T1000 (cell line): ENCODE data around the gene MOB3A.
A peak's percentile ranks its signal among the peaks of the same experiment; 100 is the strongest.
"Not testable (repeated sequence)": the region's sequence is repeated elsewhere in the genome, so short reads cannot be mapped to it uniquely, and the experiment has no call there.

Experiments used
- DNase-seq: peaks from one replicate; lab custom pipeline; 2025; ENCODE audit warnings: mixed read lengths; lab: John Stamatoyannopoulos, UW

The MOB3A gene

DNA sequence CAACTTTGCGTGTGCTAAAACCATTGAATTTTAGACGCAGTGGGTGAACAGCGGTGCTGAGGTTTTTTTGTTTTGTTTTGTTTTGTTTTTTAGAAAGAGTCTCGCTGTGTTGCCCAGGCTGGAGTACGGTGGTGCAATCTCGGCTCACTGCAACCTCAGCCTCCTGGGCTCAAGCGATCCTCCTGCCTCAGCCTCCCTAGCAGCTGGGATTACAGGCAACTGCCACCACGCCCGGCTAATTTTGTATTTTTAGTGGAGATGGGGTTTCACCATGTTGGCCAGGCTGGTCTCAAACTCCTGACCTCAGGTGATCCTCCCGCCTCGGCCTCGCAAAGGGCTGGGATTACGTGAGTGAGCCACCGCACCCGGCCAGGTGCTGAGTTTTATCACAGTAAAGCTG, 61.9 kb downstream of the MOB3A start:
- DNase-seq = not testable (repeated sequence)

DNA sequence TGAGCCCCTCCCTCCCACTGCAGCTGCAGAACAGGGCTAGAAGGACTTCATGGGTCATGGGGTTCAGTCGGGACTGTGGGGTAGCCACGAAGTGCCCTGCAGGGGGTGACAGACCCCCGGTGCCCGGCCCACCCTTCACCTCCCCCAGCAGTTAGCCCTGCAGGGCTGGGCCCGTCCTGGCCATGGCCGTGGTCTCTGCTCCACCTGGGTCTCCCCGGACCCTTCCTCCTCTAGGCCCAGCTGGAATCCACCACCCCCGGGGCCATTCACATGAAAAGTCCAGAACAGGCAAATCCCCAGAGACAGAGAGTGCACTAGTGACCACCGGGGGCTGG, 62.3 kb downstream of the MOB3A start:
- no peak for DNase-seq

DNA sequence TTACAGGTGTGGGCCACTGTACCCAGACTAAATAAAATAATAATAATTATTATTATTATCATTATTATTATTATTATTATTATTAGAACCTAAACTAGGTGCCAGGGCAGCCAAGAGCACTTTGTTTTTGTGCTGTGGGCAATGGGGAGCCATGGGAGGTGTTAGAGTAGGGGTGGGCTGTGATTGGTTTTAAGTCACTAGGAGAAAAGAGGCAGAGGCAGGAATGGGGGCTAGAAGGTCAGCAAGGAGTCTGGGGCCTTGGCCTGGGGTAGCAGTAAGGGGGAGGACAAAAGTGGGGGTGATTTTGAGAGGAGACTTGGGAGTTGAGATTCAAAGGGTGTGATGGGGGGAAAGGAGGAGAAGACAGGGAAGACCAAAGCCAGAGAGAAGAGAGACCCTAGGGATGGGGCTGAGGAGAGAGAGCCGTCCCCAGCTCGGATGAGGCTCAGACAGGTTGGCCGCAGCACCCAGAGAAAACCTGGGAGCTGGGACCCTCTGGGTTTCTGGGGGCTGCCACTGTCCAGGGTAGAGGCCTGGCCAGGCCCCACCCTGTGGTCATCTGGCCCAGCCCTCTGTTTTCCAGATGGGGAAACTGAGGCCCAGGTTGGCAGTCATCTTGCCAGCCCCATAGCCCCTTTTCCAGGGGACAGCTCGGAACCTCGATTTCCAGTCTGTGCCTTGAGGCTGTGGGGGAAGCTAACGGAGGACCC, 62.9 kb downstream of the MOB3A start:
- no peak for DNase-seq

DNA sequence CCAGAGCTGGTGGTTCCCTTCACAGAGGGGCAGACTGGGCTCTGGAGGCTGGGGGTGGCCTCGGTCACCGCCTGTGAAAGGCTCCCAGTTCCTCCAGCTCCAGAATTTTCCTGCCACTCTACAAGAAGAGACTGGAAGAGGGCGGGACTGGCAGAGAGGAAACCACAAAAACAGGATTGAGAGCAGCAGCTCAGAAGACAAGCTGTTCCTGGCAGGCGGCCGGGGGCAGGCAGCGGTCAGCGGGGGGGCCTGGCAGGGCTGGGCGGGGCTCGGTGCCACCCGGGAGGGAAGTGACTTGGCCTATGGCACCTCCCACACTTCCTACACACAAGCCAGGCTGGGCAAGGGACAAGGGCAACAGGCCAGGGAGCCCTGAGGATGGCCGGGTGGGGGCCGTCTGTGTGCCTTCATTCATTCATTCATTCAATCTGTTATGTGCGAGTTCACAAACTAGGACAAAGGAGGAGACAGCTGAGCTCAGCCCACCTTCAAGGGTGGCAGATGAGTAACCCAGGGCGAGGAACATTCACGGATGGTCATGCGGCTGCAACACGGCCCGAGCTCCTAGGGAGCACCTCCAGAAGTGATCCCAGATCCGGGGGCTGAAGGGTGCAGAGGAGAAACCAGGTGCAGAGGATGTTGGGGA, 63.7 kb downstream of the MOB3A start:
- peak; percentile 91 for DNase-seq

DNA sequence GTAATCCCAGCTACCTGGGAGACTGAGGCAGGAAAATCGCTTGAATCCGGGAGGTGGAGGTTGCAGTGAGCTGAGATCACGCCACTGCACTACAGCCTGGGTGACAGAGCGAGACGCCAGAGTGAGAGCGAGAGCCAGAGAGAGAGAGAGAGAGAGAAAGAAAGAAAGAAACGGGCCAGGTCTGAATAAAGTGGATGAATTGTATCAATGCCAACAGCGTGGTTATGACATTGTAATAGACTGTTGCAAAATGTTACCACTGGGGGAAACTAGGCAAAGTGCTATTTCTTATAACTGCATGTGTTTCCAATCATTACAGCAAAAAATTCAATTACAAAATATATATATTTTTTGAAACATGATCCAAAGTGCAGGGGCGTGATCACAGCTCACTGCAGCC, 68.8 kb downstream of the MOB3A start:
- no peak for DNase-seq

DNA sequence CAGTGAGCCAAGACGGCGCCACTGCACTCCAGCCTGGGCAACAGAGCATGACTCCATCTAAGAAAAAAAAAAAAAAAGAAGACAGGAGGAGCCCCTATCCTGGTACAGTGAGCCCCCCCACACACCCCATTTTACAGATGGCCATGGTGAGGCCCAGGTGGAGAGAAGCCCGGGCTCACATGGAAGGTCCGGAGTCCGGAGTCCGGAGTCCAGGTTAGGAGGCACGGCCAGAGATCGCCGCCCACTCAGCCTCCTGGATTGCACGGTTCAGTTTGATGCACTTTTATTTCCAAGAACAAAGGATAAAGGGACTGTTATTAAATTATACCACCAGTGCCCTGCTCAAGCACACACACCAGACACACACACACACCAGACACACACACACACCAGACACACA, 69.4 kb downstream of the MOB3A start:
- DNase-seq = no peak

DNA sequence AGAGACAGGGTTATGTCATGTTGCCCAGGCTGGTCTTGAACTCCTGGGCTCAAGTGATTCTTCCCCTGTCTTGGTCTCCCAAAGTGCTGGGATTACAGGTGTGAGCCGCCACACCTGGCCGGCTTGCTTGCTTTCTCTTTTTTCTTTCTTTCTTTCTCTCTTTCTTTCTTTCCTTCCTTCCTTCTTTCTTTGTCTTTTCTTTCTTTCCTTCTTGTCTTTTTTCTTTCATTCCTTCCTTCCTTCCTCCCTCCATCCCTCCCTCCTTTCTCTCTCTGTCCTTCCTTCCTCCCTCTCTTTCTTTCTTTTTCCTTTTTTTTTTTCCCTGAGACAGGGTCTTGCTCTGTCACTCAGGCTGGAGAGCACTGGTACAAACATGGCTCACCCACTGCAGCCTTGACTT, 73.8 kb downstream of the MOB3A start:
- DNase-seq = no peak

DNA sequence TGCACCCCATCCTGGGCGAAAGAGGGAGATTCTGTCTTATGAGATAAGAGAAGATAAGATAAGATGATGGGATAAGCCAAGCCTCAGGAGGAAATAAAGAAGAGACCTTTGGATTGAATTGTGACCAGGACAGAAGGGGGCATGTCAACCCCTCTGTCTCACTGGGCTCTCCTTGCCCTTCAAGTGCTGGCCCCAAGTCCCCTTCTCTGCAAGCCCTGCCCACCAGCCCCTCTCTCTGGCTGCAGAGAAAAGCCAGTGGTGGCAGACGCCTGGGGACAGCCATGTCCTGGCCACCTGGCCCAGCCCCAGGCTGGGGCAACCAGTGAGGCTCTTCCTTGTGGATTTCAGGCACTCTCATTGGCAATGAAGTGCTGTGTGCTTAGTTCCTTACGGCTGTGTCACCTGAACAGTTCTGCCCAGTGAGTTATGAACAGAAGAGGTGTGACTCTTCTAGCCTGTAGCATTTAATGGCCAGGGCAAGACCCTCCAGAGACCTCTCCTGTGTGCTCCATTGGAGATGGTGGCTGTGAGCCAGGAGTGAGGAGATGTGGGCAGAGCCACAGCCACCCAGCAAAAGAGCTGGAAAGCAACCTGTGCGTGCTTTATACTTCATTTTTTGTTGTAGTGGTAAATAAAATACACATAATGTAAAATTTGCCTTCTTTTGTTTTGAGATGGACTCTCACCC, 74.5 kb downstream of the MOB3A start:
- no peak for DNase-seq
